Inflammatory macrophage treated with lipopolysaccharide for 1 hour (primary cell): Measurements from ENCODE around the gene AADACL3.
"Not testable (repeated sequence)": the region's sequence is repeated elsewhere in the genome, so short reads cannot be mapped to it uniquely, and the experiment has no call there.

Experiments
- DNase-seq, 2 donors: peaks; one replicate each; pipeline ENCODE4 v3.0.0-alpha.2; 2020 to 2022

AADACL3 gene, protein sequence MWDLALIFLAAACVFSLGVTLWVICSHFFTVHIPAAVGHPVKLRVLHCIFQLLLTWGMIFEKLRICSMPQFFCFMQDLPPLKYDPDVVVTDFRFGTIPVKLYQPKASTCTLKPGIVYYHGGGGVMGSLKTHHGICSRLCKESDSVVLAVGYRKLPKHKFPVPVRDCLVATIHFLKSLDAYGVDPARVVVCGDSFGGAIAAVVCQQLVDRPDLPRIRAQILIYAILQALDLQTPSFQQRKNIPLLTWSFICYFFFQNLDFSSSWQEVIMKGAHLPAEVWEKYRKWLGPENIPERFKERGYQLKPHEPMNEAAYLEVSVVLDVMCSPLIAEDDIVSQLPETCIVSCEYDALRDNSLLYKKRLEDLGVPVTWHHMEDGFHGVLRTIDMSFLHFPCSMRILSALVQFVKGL

DNA sequence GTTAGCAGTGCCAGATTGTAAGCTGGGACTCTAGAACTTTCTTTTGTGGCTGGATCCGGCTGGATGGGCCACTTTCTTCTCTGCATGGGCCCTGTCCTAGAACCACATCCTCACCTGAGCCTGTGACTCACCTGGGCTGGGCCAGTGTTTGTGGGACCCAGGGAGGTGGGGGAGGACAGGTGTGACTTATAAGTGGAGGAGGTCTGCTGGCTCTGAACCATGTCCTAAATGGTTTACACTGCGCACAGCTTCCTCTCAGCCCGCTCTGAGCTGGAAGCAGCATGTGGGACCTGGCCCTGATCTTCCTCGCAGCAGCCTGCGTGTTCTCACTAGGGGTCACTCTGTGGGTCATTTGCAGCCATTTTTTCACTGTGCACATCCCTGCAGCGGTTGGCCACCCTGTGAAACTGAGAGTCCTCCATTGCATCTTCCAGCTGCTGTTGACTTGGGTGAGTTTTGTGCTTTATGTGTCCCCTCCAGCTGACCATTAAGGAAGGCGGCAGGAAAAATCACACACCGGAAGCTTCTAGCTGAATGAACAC, at the start of gene AADACL3:
AADACL3 (plus strand) TSS at position 215 of the 542 bp plus-strand sequence; CDS start at position 282, 67 bp downstream.
- no peak for DNase-seq

DNA sequence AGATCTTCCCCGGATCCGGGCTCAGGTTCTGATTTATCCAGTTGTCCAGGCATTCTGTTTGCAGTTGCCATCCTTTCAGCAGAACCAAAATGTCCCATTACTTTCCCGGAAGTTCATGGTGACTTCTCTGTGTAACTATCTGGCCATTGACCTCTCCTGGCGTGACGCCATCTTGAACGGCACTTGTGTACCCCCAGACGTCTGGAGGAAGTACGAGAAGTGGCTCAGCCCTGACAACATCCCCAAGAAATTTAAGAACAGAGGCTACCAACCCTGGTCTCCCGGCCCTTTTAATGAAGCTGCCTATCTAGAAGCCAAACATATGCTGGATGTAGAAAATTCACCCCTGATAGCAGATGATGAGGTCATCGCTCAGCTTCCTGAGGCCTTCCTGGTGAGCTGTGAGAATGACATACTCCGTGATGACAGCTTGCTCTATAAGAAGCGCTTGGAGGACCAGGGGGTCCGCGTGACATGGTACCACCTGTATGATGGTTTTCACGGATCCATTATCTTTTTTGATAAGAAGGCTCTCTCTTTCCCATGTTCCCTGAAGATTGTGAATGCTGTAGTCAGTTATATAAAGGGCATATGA, 49.7 kb upstream of the AADACL3 start:
- no peak for DNase-seq

DNA sequence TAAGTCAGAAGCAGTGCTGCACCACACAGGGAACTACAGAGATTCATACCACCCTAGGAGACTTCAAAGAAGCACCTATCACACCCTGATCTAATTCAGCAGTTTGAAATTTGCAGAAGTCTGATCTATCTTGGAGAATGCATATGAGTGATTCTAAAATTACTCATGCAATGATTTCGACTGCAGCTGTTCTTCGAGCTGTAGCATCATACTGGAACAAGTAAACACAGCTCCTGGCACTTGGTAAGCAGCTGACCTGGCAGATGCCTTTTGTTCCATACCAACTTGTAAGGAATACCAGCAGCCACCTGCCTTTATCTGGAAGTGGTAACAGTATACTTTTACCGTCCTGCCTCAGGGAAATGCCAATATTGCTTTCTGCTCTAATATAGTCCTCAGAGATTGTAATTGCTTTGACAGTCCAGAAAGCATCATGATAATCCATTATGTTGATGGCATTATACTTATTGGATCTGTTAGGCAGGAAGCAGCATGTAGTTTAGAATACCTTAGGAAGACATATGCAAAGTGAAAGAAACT, 46.3 kb upstream of the AADACL3 start:
- no peak for DNase-seq

DNA sequence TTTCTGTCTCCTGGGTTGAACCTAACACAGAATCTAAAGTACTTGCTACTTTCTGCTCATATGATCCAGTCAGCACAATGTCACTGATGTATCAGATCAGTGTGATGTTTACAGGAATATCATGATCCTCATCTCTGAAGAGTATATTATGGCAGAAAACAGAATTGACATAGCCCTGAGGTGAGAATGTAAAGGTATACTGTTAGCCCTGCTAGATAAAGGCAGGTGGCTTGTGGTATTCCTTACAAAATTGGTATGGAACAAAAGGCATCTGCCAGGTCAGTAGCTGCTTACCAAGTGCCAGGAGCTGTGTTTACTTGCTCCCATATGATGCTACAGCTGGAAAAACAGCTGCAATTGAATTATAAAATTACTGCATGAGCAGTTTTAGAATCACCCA, 41.6 kb upstream of the AADACL3 start:
- DNase-seq, result no peak

DNA sequence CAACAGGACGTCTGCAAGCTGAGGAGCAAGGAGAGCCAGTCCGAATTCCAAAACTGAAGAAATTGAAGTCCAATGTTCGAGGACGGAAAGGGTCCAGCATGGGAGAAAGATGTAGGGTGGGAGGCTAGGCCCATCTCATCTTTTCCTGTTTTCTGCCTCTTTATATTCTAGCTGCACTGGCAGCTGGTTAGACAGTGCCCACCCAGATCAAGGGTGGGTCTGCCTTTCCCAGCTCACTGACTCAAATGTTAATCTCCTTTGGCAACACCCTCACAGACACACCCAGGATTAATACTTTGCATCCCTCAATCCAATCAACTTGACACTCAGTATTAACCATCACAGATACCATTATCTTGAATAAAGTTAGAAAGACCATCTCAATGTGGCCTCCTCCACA, 39.8 kb upstream of the AADACL3 start:
- DNase-seq, result not testable (repeated sequence)

DNA sequence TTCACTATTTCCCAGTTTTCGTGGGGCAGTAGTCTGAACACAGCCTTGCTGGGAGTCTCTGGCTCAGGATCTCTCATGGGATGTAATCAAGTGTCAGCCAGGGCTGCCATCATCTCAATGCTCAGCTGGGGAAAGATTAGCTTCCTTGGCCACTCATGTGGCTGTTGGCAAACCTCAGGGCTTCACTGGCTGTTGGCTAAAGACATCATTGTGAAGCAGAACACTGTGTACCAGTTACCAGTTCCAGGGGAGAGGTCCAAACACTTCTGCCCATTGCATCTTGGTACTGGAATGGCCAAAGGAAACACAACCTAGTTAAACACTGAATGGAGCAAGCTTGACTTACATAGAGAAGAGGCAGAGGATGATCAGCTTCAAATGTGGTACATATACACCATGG, 38.3 kb upstream of the AADACL3 start:
- no peak for DNase-seq

DNA sequence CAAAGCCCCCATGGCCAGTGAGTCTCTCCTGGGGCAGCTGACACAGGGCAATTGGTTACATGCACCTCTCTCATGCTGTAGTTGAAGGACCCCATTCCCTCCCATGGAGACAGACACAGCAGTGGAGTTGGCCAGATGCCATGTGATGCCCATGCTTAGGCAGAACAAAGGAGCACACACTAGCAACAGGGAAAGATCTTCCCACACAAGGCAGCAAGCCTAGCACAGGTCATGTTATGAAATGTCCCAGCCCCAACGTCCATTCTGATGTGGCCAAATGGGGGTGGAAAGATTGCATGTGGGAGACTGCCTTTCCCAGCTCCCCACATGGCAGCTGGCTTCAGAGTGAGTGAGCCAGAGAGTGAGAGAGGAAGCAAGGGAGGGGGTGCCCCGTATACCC, 37.6 kb upstream of the AADACL3 start:
- DNase-seq, result no peak

DNA sequence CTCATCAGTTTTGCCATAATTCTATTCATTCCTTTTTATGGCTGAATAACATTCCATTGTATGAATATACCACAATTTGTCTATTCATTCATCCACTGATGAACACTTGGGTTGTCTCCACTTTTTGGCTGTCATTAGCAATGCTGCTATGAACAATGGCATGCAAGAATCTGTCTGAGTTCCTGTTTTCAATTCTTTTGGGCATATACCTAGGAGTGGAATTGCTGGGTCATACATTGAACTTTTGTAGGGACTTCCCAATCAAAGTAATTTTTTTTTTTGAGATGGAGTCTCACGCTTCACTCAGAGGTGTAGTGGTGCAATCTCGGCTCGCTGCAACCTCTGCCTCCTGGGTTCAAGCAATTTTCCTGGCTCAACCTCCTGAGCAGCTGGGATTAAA, 37.1 kb upstream of the AADACL3 start:
- DNase-seq, result no peak

DNA sequence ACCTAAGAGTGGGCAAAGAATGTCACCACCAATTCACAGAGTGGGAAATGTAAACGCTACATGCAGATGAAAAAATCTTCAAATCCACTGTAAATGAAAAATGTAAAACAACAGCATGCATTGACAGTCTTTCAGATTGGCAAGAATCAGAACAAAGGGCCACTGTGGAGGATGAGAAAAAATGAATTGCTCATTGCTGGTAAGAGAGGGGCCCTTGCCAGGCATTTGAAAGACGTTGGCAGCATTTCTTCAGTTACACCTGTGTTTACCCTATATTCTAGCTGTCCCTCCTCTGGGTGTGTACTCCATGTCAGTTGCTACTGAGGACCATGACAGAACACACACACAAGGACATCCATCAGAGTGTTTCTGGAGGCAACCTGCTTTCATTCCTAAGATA, 25.8 kb upstream of the AADACL3 start:
- DNase-seq, result no peak

DNA sequence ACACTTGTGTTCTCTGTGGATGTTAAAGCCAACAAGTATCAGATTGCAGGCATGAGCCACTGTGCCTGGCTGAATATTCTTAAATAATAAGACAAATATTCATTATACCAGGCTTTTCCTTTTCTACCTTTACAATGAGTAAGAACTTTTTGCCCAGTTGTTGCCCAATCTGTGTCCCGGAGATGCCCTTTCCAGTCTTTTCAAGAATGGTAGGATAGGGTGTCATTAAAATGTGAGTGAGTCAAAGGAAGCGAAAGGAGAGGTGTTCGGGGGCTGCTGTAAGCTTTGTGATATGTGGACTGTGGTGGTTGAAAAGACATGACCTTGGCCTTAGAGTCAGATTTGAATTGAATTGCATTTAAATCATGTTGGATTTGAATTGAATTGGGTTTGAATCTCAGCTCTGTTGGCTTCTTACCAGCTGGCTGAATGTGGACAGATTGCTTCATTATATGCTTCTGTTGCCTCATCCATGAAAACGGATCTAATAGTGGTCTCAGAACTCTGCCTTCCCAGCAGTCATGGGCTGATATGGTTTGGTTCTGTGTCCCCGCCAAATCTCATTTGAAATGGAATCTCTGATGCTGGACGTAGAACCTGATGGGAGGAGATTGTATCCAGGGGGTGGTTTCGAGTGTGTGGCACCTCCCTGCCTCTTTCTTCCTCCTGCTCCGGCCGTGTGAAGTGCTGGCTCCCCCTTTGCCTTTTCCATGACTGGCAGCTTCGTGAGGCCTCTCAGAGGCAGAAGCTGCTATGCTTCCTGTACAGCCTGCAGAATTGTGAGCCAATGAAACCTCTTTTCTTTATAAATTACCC, 22.7 kb upstream of the AADACL3 start:
- DNase-seq, result no peak

DNA sequence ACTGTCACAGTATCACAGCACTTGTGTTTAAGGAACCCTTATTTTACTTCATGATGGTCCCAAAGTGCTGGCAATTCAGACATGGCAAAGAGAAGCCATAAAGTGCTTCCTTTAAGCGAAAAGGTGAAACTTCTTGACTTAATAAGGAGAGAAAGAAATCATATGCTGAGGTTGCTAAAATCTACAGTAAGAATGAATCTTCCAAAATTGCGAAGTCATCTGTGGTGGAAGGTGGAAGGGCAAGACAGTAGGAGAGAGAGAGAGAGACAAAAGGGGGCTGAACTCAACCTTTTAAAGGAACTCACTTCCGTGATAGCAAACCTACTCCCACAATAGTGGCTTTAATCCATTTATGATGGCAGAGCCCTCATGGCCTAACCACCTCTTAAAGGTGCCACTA, 19.3 kb upstream of the AADACL3 start:
- no peak for DNase-seq

DNA sequence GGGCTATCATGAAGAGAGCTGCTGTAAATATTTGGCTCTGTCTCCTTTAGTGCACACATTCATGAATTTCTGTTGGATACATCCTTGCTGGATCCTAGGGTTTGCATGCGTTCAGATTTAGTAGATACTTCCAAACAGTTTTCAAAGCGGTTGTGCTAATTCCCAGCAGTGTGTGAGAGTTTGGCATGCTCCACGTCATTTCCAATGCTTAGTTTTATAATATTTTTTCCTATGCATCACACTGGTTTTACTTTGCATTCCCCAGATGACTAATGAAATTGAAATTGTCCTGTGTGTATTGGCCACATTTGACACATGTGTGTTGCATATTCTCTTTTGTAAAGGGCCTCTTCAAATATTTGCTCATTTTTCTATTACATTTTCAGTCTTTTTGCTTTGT, 18.5 kb upstream of the AADACL3 start:
- no peak for DNase-seq

DNA sequence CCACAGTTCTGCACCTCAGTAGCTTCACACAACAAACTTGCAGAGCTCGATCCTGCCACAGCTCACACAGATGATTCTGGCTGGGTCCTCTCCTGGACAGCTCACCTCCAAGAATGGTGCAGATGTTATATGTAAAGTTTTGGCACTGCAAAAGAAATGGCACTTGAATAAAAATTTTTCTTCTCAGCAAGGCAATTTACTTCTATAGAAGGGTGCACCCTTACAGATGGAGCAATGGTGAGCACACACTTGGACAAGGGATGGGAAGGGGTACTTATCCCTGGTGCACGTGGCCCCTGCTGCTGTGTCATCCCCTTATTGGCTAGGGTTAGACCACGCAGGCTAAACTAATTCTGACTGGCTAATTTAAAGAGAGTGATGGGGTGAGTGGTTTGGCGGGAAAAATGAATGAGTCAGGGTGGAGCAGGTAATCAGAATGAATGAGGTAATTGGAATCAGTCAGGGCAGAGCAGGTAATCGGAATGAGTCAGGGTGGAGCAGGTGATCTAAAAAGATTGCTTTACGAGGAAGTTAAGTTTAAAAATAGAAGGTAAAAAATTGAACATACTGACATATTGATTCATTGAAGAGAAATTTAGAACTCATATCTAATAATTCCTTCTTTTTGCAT, 12.0 kb upstream of the AADACL3 start:
- no peak for DNase-seq

DNA sequence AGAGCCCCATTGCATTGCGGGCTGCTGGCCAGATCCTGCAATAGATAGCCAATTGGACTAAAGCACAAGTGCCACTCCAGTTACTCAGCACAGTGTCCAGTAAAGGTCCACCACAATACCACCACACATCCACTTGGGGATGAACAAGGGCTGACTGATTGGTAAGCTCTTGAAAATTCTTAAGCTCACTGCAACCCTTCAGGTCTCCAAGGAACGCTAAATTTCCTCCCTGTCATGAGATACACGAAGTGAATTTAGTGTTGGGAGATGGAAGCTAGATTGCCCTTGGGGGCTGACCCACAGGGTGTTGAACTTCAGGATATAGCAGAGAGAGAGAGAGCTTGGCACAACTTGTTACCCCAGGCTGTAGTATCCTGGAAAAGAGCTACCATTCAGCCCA, 9.8 kb upstream of the AADACL3 start:
- DNase-seq, result no peak

DNA sequence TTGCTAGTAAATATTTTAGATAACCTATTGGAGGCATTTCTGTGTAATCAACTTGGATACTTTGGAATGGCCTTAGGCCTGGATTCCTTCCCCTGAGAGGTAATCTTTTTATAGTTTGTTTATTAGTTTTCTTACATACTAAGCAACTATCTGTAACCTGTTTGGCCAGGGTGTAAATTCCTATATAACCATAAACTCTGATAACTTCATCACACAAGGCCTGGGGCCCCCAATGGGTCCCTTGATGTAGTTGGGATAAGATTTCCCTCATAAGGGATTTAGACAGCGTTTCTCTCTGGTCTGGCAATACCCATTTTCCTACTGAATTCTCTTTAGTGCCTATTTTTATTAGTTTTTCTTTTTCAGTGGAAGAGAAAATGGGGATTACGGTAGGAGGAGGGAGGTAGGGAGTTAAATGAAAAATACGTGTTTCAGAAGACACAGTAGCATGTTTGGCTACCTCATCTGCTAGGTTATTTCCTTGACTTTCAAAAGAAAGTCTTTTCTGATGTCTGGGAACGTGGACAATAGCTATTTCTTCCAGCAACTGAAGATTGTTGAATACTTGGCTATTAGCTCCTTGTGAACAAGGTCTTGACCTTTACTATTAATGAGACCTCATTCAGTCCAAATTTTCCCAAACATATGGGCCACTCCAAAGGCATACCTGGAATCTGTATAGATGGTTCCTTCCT, 7.4 kb upstream of the AADACL3 start:
- no peak for DNase-seq

DNA sequence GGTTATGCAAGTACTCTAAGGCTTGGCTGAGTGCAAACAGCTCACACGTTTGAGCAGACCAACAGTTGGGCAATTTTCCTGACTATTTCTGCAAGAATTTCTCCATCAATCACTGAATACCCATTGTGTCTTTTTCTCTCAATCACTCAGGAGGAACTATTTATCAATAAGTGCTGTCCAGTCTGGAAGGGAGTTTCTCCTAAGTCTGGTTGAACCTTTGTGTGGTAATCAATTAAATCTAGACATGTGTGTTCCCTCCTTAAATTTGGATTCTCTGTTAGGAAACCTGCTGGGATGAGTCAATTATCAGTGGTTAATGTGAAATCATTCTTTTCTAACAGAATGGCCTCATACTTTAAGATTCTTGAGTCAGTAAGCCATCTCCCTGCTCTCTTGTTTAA, 6.8 kb upstream of the AADACL3 start:
- DNase-seq, result no peak

DNA sequence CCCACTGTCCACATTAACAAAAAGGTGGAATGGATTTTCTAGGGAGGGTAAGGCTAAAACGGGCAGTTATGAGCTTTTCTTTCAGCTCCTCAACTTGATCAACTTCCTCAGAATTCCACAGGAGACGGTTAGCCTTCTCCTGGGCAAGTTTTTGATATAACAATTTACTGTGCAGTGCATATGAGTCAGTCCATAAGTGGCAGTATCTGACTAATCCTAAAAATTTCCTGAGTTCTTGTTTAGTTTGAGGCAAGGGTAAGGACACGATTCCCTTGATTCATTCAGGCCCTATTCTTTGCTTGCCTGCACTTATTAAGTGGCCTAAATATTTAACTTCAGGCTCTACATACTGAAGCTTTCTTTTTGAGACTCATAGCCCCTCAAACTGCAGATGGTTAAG, 6.2 kb upstream of the AADACL3 start:
- DNase-seq, result no peak

DNA sequence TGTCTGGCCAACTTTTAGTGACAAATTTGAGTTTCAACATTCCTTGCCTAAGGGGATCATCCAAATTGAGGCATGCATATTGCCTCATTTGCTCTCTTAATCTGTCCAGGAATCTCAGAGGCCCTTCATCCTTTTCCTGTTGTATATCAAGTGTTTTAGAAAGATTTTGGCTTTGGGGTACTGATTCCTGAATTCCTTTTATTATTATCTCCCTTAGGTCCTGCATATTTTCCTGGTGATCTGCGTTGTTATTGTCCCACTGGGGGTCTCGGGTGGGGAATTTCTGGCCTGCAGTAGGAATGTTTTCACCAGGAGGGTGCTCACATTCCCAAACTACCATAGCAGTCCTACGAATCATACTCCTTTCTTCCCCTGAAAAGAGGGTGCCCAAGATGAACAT, 4.4 kb upstream of the AADACL3 start:
- DNase-seq, result no peak

DNA sequence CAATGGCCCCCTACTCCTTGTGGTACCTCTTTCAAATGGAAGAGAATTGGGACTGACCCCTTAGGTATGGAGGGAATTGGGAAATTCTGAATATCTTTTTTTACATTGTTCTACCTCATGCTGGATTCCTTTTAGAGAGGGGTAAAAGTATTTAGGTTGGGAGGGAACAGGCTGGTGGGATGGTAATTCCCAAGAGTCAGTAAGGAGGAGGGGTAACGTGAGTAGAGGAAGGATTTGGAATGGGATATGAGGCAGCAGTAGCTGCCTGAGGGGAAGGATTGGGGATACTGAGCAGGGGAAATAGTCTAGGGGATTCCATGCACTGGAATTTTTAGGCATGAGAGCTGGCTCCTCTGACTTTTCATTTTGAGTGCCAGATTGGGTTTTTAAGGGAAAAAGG, 3.8 kb upstream of the AADACL3 start:
- no peak for DNase-seq

DNA sequence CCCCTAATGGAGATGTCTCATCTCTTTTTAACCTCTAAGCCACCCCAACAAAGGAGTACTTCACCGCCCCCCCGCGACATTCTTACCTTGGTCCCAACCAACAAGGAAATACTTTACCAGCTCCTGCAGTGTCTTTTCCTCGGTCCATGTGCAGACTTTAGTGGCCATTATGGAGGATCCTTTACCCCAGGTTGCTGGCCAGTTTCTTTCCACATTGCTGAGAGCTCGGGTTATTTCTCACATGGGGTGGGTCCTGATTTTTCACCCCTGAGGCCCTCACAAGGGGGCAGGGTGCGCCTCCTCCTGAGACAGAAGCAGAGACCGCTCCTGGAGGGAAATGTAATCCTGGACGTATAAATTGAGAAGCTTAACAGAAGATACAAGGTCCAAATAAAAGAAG, 3.0 kb upstream of the AADACL3 start:
- no peak for DNase-seq

DNA sequence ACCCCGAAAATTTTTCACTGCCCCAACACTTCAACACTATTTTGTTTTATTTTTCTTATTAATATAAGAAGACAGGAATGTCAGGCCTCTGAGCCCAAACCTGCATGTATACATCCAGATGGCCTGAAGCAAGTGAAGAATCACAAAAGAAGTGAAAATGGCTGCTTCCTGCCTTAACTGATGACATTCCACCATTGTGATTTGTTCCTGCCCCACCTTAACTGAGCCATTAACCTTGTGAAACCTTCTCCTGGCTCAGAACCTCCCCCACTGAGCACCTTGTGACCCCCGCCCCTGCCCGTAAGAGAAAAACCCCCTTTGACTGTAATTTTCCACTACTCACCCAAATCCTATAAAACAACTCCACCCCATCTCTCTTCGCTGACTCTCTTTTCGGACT, 2.3 kb upstream of the AADACL3 start:
- not testable (repeated sequence) for DNase-seq
